HG03097 (cell line): ENCODE results near the gene MYL9.

Experiments
- ATAC-seq: cut with Tn5 transposase; IDR thresholded peaks from one replicate; pipeline ENCODE4 v1.9.1; 2021; ENCODE audit not compliant: unreplicated experiment, low FRiP score

Gene MYL9

GRCh38 chr20:36525620-36526365 lies 15.5 kb upstream of the MYL9 start:
- no peak for ATAC-seq

- ATAC-seq: no peak
Observed at GRCh38 chr20:36526521-36527011, 14.8 kb upstream of the MYL9 start.

- ATAC-seq: no peak
Observed at GRCh38 chr20:36527331-36528125, 13.8 kb upstream of the MYL9 start.

GRCh38 chr20:36528176-36528874 lies 13.0 kb upstream of the MYL9 start:
- no peak for ATAC-seq

- ATAC-seq: no peak
Observed at GRCh38 chr20:36528875-36529417, 12.4 kb upstream of the MYL9 start.

- ATAC-seq: no peak
Observed at GRCh38 chr20:36532388-36532787, 8.9 kb upstream of the MYL9 start.

GRCh38 chr20:36532822-36533221 lies 8.5 kb upstream of the MYL9 start:
- no peak for ATAC-seq

GRCh38 chr20:36538026-36538722 lies 3.1 kb upstream of the MYL9 start:
- no peak for ATAC-seq

GRCh38 chr20:36540551-36541211 lies 638 bp upstream of the MYL9 start:
- no peak for ATAC-seq

- no peak for ATAC-seq
Observed at GRCh38 chr20:36541768-36542488, 609 bp downstream of the MYL9 start.

GRCh38 chr20:36542516-36543183 lies 1.3 kb downstream of the MYL9 start:
- no peak for ATAC-seq

GRCh38 chr20:36543184-36544133 lies 2.1 kb downstream of the MYL9 start:
- no peak for ATAC-seq

- no peak for ATAC-seq
Observed at GRCh38 chr20:36544134-36545018, 3.1 kb downstream of the MYL9 start.

- no peak for ATAC-seq
Observed at GRCh38 chr20:36546111-36546736, 4.9 kb downstream of the MYL9 start.

GRCh38 chr20:36547186-36548005 lies 6.1 kb downstream of the MYL9 start:
- no peak for ATAC-seq
